ENCODE results near the gene FYCO1. TPM values are rescaled to one million over a fixed set of nuclear protein-coding genes. Genes with fewer than 3 reads are reported as not detected.

The FYCO1 gene
- total RNA-seq, 6 donors from 2014 or later, result 37.5 to 84.9 (median 45.3) TPM

DNA sequence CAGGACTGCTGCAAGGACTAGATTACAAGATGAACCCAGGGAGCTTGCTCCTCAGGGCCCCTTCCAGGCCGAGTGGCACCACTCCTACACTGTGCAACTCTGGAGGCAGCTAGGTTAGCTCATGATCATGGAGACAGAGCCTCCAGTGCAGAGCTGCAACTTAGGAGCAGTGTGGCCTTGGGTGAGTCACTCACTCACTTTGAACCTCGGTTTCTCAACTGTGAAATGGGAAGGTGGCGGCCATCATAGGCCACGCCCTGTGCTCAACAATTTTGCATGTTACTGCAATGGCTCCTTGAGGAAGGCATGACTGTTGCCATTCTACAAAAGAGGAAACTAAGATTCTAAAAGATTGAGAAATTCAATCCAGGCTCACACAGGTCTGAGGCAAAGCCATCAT, 63.5 kb downstream of the FYCO1 start:
- TF ChIP-seq EP300 (IDR thresholded peaks at IDR 0.05), result no peak
- TF ChIP-seq CTCF (IDR thresholded peaks at IDR 0.05), result no peak
- TF ChIP-seq POLR2A (IDR thresholded peaks at IDR 0.05), result no peak
- no peak for TF ChIP-seq POLR2AphosphoS5 (IDR thresholded peaks at IDR 0.05)
- Histone ChIP-seq H3K4me3 (no peak overlapping the region), H3K27ac (no peak overlapping the region), H3K36me3 (peaks cover 30 to 100% (median 59%) of the 10 kb centered on the region in 4 donors), H3K9me3 (no peaks in the 10 kb centered on the region), H3K27me3 (no peaks in the 10 kb centered on the region), H3K4me1 (peaks cover 0 to 4% (median 0%) of the 10 kb centered on the region in 4 donors)
- WGBS, 2 donors, result 80 to 85% methylated on average over 1 to 4 of the region's 4 CpGs
- peak in 1 of 2 donors; percentile 51 for DNase-seq
- peak; percentile 60 to 62 for ATAC-seq (ENCODE audit: low FRiP score in 2 of 2)

DNA sequence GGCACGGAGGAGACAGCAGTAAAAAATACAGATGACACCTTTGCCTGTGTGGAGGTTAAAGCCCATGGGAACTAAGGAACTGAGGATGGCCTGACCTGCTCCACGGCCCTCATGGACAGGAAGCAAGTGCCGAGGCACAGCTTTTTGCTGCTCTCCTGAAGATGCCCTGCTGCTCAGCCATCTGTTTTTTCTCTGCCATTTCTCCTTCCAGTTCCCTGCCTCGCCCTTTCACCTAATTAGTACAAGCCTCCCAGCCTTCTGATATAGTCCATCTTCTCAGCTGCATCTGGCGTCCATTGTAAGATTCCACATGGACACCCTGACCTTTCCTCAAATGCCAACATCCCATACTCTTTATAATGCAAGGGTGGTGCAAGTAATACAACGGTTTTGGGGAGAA, 64.1 kb downstream of the FYCO1 start:
- DNase-seq (no peak), ATAC-seq (ENCODE audit: low FRiP score in 2 of 2) (no peak)
- H3K27me3 ChIP-seq, result no peaks in the 10 kb centered on the region
- TF ChIP-seq EP300 (IDR thresholded peaks at IDR 0.05), result no peak
- H3K27ac ChIP-seq, result no peak overlapping the region
- peaks cover 0 to 4% (median 0%) of the 10 kb centered on the region in 4 donors for H3K4me1 ChIP-seq
- H3K4me3 ChIP-seq, result no peak overlapping the region
- peaks cover 26 to 98% (median 57%) of the 10 kb centered on the region in 4 donors for H3K36me3 ChIP-seq
- H3K9me3 ChIP-seq, result no peaks in the 10 kb centered on the region
- 84 to 86% methylated on average over 6 of the region's 6 CpGs for WGBS, 2 donors

DNA sequence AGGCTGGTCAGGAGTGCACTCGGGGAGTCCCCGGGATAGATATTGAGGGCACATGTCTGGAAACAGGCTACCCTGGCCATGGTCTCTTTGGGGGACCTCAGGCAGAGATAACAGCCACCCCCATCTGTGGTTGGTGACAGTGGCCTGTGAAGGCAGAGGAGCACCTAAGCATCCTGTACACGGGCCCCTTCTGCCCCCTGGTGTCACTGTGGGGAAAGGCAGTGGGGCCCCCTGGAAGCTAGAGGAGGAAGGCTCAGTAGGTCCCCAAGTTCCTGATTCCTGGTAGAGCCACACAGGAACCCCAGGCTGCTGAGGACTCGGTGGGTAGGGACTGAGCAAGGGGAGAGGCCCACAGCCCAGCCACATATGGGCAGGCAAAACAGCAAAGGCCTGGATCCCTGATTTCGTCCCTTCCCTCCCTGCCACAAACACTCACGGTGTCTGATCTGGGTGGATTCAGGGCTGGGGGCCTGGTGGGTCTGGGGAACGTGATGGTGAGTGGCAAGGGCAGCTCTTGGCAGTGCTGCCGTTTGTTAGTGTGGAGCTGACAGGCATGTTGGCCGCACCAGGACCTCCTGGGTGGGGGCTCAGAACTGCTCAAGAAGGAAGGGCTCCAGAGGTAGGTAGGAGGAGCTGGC, 66.5 kb downstream of the FYCO1 start:
- peak; percentile 34 to 40 for ATAC-seq (ENCODE audit: low FRiP score in 2 of 2)
- H3K4me1 ChIP-seq, result peaks cover 0 to 4% (median 0%) of the 10 kb centered on the region in 4 donors
- 79 to 88% methylated on average over 6 to 9 of the region's 9 CpGs for WGBS, 2 donors

DNA sequence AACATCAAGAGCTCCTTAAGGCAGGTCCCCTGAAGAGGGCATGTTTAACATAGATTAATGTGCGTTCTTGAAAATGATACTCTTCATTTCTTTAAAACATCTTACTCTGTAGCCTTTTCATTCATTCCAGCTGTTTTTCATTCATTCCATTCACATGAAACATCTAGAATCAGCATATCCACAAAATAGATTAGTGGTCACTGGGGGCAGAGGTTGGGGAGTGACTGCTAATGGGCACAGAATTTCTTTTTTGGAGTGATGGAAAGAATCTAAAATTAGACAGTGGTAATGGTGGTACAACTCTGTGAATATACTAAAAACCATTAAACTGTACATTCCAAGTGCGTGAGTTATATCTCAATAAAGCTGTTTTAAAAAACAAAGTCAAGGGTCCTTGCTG, 67.7 kb downstream of the FYCO1 start:
- WGBS, 2 donors, result 93 to 98% methylated on average over 2 of the region's 2 CpGs
- peaks cover 31 to 91% (median 63%) of the 10 kb centered on the region in 4 donors for H3K36me3 ChIP-seq
- no peaks in the 10 kb centered on the region for H3K9me3 ChIP-seq
- no peak overlapping the region for H3K27ac ChIP-seq
- peaks cover 0 to under 1% (median 0%) of the 10 kb centered on the region in 4 donors for H3K4me1 ChIP-seq
- no peak overlapping the region for H3K4me3 ChIP-seq
- no peaks in the 10 kb centered on the region for H3K27me3 ChIP-seq
- DNase-seq (no peak), ATAC-seq (ENCODE audit: low FRiP score in 2 of 2) (no peak)
- TF ChIP-seq POLR2A (IDR thresholded peaks at IDR 0.05), result no peak
- no peak for TF ChIP-seq CTCF (IDR thresholded peaks at IDR 0.05)
- no peak for TF ChIP-seq POLR2AphosphoS5 (IDR thresholded peaks at IDR 0.05)
- TF ChIP-seq EP300 (IDR thresholded peaks at IDR 0.05), result no peak

More for the DNA sequence above, 66.5 kb downstream of the FYCO1 start:
- no peak overlapping the region for H3K4me3 ChIP-seq
- peaks cover 24 to 91% (median 51%) of the 10 kb centered on the region in 4 donors for H3K36me3 ChIP-seq
- TF ChIP-seq POLR2AphosphoS5 (IDR thresholded peaks at IDR 0.05) (no peak), CTCF (IDR thresholded peaks at IDR 0.05) (peak; percentile 34 to 64 (median 58))
- no peak overlapping the region for H3K27ac ChIP-seq
- no peaks in the 10 kb centered on the region for H3K9me3 ChIP-seq
- no peaks in the 10 kb centered on the region for H3K27me3 ChIP-seq
- no peak for DNase-seq

GRCh38 chr3:45923755-45924154, 71.9 kb downstream of the FYCO1 start:
- DNase-seq, result no peak
- H3K27me3 ChIP-seq, result no peaks in the 10 kb centered on the region
- H3K4me3 ChIP-seq, result no peak overlapping the region
- H3K27ac ChIP-seq, result no peak overlapping the region
- H3K4me1 ChIP-seq, result no peaks in the 10 kb centered on the region
- WGBS, 2 donors, result 67 to 74% methylated on average over 3 of the region's 3 CpGs
- TF ChIP-seq CTCF (IDR thresholded peaks at IDR 0.05) (no peak), EP300 (IDR thresholded peaks at IDR 0.05) (no peak), POLR2AphosphoS5 (IDR thresholded peaks at IDR 0.05) (no peak), POLR2A (IDR thresholded peaks at IDR 0.05) (no peak)
- H3K36me3 ChIP-seq, result peaks cover 25 to 91% (median 70%) of the 10 kb centered on the region in 4 donors
- no peaks in the 10 kb centered on the region for H3K9me3 ChIP-seq
- ATAC-seq (ENCODE audit: low FRiP score in 2 of 2), result no peak
